Hematopoietic multipotent progenitor cell treated with erythropoietin and hydrocortisone succinate and interleukin-3 and kit ligand, for 6 days (in vitro differentiated cells): Measurements from ENCODE around the gene LDLRAD4.

Experiments used
- DNase-seq: peaks from one replicate; pipeline ENCODE4 v3.0.0-alpha.2; 2015

The LDLRAD4 gene

DNA sequence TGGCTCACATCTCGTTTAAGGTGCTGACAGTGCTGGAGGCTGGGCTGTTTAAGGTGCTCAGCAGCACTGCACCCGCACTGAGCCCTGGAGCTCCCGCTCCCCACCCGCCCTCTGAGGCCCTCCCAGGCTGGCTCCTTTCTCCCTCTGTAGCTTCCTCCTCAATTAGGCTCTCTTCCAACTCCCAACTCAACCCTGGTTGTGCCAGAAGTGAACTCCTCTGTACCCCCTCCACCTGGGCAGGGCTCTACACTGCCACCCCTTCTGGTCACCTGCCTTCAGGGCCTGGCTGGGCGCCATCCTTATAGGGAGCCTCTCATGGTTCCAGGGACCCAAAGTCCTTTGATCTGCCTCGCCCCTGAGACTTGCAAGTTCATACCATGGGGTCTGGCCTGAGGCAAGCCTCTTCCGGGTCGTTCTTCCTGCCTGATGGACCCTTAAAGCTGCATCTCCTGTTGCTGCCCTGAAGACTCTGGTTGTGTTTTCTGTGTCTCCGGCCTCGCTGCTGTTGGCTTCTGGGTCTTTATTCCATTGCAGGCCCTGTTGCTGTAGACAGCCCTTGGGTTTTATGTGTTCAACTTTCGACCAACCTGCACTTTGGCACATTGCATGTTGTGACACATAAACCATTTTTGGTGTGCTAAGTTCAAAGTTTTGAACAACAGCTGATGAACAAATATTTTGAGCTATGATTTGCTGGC is 199.6 kb downstream of the LDLRAD4 start:
- no peak for DNase-seq

DNA sequence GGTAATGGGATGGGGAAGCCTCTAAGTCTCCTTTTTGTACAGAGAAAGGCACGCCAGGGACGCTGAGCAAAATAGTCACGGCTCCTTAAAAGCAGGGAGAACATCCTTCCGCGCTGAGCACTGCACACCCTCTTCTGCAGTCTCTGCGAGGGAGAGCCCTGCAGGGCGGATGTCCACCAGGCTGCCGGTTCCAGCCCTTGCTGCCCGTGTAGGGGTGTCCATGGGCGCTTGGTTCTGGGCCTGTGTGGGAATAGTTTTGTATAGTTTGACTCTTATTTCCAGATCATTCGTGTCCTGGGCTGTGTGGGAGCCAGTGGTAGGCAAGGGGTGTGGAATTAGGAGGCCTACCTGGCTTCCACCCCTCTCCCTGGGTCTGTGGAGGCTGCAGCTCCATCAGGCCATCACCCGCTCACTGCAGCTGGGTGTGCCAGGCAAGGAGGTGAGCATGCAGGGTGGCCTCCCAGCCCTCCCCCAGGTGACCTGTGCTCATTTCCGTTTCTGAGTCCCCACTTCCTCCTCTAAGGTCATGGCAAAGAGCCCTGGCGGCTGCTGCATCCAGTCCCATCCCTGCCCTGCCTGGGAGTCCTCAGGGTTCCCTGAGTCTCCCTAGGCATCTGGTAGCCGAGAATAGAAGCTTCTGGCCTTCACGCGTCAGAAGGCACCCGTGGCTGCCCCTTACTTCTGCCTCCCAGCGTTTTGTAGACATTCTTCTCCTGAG is 202.6 kb downstream of the LDLRAD4 start:
- DNase-seq = no peak

- no peak for DNase-seq
Observed at GRCh38 chr18:13422541-13423147, 204.1 kb downstream of the LDLRAD4 start.

DNA sequence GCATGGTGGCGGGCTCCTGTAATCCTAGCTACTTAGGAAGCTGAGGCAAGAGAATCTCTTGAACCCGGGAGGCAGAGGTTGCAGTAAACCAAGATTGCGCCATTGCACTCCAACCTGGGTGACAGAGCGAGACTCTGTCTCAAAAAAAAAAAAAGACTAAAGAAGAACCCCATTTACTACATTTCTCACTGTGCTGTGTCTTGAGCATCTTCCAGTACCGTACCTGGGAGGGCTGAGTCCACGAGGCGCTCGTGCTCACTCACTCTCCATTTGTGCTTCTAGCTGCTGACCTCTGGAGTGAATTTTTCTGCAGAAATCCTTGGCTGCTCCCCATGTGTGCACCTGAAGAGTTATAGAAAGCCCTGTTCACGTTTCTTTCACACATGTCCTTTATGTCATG is 204.8 kb downstream of the LDLRAD4 start:
- no peak for DNase-seq

DNA sequence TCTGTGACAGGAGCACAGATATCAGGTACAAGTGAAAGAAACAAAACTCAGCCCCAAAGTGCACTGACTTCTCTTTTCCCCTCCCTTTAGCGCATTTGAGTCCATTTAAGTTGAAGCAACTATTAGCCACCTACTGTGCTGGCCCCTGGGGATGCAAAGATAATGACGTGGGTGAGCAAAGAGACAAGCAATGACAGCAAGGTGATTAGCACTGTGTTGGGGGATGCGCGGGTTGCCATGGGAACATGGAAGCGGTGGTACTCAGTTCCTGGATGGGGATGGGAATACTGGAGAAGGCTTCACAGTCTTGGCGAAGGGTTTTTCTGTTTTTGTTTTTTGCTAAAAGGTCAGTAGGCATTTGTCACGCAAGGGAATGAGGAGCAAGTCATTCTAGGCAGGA is 205.8 kb downstream of the LDLRAD4 start:
- no peak for DNase-seq

- DNase-seq = peak; percentile 30
Observed at GRCh38 chr18:13425357-13426091, 207.0 kb downstream of the LDLRAD4 start.

DNA sequence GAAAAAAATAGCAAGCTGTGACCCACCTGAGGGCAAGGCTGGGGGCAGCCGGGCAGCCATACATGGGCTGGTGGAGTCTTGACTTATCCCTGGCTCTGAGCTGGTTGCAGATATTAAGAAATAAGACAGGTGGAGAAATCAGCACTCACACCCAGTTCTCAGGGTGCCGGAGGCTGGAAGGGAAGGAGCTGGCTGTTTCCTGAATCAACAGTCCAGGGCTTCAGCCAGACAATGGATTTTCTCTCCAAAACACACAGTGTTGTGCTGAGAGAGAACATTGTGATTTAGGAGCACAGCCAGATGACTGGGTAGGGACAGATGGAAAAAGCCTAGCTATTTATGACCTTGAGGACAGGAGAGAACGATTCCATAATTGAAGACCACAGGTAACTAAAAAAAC is 208.8 kb downstream of the LDLRAD4 start:
- no peak for DNase-seq

DNA sequence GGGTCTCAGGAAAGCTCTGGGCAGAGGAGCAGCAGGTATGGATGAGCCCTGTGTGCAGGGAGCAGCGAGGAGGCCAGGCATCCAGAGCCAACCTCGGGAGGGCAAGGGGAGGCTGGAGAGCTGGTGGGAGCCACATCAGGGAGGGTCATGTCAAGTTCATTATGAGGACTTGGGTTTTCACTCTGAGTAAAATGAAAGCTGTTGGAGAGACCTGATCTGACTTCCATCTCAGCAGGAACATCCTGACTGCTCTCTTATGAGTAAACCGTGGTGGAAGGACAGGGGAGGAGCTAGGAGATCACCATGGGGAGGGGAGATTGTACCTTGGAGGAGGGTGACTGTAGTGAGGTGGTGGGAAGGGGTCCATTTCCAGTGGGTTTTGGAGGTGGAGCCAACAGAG is 209.8 kb downstream of the LDLRAD4 start:
- DNase-seq = no peak

DNA sequence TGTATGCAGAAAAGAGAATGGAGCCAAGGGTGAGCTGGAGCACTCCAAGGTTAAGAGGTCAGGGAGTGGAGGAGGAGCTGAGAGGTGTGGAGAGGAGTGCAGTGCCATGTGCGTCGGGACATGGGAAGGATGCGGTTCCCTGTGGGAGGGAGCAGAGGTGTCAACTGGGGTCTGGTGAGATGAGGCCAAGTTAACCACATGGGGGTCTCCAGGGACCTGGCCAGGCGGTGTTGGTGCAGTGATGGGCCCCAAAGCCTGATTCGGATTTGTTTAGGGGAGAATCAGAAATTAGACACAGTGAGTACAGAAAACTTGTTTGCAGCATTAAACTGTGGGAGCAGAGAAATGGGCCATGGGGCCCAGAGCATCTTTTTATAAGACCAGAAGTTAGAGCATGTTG is 210.5 kb downstream of the LDLRAD4 start:
- DNase-seq = no peak

DNA sequence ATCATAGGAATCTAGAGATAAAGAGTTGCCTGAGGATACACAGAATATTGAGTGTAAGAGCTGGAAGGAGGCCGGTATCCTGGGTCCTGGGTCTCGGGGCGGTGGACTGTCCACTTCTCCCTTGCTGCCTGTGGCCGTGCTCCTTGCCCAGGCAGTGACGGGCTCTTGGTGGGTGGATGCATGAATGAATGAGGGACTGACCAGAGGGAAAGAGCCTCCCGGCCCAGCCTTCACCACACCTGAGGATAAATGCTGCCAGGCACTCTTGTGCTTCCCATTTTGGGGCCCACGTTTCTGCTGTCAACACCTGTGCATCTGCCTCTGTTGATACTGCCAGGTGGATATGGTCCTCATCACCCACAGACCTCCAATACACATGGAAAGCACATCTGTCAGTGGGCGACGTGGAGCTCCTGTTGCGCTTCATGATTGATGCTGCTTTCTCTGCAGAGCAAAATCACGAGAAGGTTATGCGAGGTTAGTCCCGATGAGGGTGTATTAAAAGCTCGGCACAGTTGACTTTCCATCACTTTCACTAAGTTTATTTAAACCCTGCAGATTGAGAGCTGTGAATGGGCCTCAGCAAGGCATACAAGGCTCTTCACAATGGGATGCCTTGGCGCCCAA is 211.4 kb downstream of the LDLRAD4 start:
- no peak for DNase-seq

DNA sequence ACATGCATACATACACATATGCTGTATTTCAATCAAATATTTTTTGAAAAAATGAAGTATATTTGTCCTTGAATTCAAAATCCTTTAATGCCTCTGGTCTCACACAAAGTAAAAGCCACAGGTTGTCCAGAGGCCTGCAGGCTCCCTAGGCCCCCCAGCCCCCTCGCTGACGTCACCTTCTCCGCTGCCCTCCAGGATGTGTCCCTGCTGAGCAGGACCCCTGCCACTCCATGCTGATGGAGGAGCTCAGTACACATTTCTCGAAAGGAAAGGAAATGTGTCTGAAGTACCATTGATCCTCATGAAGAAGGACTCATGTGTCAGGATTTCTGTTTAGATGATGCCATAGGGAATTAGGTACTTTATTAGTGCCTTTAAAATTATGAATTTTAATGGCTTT is 212.1 kb downstream of the LDLRAD4 start:
- DNase-seq = no peak

DNA sequence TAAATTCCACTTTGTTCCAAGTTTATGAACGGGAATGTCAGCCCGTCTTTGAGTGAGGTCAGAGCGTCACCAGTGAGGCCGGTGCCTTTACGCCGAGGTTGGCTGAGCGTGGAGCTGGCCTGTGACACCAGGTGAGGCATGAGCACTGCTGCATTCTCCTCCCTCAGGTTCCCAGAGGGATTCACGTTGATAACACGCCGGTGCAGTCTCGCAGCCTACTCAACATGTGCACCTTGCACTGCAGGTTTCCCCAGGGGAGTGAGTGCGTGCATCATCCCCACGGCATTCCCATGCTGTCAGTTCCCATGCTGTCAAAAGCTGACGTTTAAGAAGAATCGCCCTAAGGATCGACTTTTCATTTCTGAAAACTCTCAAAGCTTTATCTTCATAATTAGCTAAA is 213.3 kb downstream of the LDLRAD4 start:
- DNase-seq = no peak

- DNase-seq = no peak
Observed at GRCh38 chr18:13433125-13433524, 214.6 kb downstream of the LDLRAD4 start.

GRCh38 chr18:13433685-13434084 is 215.1 kb downstream of the LDLRAD4 start:
- no peak for DNase-seq

DNA sequence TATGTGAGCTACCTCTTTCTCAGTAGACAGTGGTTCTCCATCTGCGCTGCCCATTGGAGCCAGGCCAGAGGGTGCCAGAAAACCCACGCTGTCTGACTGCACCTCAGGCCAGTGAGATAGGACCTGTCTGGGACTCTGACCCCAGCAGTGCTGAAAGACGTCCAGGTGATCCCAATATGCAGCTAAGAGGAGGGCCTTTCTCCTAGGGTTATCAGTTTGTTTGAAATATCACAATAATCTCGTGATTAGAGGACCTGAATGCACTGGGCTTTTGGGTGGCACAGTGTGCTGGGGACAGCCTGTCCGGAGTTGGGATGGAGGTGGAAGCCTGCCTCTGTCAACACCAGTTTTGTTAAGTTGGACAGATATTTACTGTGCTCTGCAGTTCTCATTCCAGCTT is 216.3 kb downstream of the LDLRAD4 start:
- no peak for DNase-seq

- DNase-seq = peak; percentile 52
Observed at GRCh38 chr18:13435586-13436333, 217.2 kb downstream of the LDLRAD4 start.

DNA sequence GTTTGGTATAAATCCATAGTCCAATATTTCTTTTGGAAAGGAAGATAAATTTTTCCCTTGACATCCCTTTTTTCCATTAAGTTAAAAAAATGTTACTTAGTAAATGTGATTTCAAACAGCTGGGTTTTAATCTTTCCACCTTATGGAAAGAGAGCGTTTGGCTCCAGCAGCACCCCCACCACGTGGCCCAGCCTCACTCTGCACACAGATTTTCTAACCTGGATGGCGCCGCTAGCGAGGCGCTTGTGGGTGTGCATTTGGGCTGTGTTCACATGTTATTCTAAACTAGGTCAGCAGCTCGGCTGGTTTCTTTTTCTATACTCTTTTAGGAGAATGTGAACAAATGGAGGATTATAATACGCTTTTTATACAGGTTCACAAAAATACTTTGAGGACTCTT is 218.0 kb downstream of the LDLRAD4 start:
- no peak for DNase-seq

DNA sequence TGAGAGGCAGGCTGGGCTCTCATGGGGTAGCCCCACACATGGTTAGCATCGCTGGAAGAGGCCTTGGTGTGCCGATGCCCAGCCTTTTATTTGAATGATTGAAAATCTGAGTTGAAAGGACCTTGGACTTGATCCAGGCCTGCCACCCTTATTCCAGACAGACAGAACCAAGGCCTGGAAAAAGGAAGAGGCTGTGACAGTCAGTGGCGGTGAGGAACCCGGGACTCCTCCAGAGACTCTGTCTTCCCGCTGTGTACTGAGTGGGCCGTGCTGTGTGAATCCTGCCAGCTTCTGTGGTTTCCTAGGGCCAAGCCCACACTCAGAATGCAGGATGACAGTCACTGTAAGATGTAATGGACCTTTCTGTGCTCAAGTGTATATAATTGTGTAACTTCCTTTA is 218.5 kb downstream of the LDLRAD4 start:
- DNase-seq = no peak

DNA sequence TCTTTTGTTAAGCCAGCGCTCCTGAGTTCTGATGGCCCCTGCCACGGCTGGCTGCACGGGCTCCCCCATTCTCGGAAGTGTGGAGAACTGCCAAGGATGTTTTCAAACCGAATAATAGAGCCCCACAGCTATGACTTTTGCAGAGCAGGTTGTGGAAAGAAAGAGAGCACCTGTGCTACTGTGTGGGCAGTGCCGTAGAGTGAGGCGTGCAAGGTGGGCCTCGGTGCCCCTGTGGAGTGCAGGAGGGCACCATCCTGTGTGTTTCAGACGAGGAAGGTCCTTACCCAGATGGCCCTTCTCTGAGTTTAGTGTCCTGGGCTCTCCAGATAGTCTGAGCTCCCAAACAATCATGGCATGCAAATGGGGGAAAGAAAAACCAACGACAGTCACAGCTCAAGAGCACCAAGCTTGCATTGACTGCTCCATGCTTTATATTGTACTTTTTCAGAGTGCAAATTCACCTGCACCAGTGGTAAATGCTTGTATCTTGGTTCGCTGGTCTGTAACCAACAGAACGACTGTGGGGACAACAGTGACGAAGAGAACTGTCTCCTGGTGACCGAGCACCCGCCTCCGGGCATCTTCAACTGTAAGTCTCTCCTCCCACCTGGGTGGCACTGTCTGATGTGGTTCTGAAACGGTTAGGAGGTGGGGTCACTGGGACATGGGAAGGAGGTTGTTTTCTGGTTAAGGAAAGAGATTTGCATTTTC is 219.4 kb downstream of the LDLRAD4 start:
- DNase-seq = no peak

DNA sequence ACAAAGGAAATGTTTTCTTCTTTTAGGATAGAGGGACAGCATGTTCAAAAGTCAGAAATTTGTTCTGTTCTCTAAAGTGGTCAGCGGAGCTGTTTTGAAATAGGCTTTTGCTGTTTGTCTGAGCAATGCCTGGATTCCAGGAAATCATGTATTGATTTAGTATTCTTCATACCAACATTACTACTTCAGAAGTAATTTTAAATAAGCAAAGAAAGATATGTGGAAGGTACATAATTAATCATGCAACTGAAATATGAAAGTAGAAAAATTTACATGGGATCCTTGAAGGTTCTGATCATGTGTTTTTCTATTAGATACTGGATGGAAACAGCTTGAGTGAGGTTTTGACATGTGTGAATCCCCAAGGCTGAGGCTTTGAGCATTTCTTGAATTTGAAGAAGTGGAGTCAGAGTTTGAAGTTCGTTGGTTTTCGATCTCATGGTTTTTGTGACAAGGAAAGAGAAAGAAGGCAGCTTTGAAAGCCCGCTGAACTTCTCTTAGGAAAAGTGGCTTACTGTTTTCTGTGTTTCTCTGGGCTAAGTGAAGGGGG is 220.0 kb downstream of the LDLRAD4 start:
- DNase-seq = no peak

GRCh38 chr18:13439461-13439860 is 220.9 kb downstream of the LDLRAD4 start:
- no peak for DNase-seq
